HCT116 (cell line): ENCODE results near the gene MT2A. TPM values are rescaled to one million over a fixed set of nuclear protein-coding genes. Genes with fewer than 3 reads are reported as not detected.

Experiments
- ATAC-seq: fragments of 200-7000 bp; cut with Tn5 transposase; 2 replicates; pipeline ENCODE4 v1.9.1; 2020; ENCODE audit warnings: mild to moderate bottlenecking, moderate library complexity
- BruUV-seq: library from RNA; stranded (reverse); fragments of 400-500 nt; replicated peaks from 2 replicates; lab custom pipeline; 2021; lab: Mats Ljungman, UMichigan
- CTCF ChIA-PET: fragments of 300-600 bp; sonication (Branson Sonifier 250); formaldehyde crosslinking; loops from one replicate; lab custom pipeline; 2021; ENCODE audit warnings: antibody characterized with exemption; lab: Charles Lee
- POLR2A ChIA-PET: fragments of 300-600, 350-600 bp; sonication (Branson Sonifier 250); formaldehyde crosslinking; loops from one replicate; lab custom pipeline; 2021; ENCODE audit warnings: antibody characterized with exemption; lab: Charles Lee
- RAD21 ChIA-PET, 2 experiments: fragments of 300-600 bp; sonication (Branson Sonifier 250); formaldehyde crosslinking; loops; one replicate each; lab custom pipeline; 2023; ENCODE audit warnings: low total read pairs in 2 of 2; ENCODE audit not compliant: uncharacterized antibody in 2 of 2, unreplicated experiment in 2 of 2, low non-redundant PET in 1 of 2; lab: Charles Lee
- DNase-seq: peaks from one replicate; pipeline ENCODE4 v3.0.0-alpha.2; 2010; ENCODE audit warnings: low read depth, low spot score
- H2AFZ ChIP-seq: fragments of 200-600 bp; shearing (Covaris generic), sonication (generic); 2 replicates; pipeline ENCODE4 v1.6.1; 2017; ENCODE audit warnings: low read depth, mixed run types, mixed read lengths, antibody characterized with exemption, low read length; ENCODE audit not compliant: poor library complexity, severe bottlenecking
- H3K27ac ChIP-seq: 2 replicates; pipeline ENCODE4 v1.5.1; 2012; ENCODE audit warnings: low read depth, low read length
- H3K27me3 ChIP-seq: fragments of 200-600 bp; sonication (generic); 2 replicates; pipeline ENCODE4 v1.6.1; 2016; ENCODE audit warnings: mixed run types, low read length, mixed read lengths; ENCODE audit not compliant: insufficient read depth
- H3K36me3 ChIP-seq, 2 experiments: fragments of 200-500 bp in 1 of 2; fragments of 200-600 bp in 1 of 2; sonication (Bioruptor generic) in 1 of 2; sonication (generic) in 1 of 2; 2 replicates each; pipeline versions ENCODE4 v1.5.1 to v1.6.1; 2014 to 2016; ENCODE audit warnings: low read length in 2 of 2, inconsistent platforms in 1 of 2, mixed read lengths in 1 of 2, mixed run types in 1 of 2; ENCODE audit not compliant: insufficient read depth in 2 of 2, control insufficient read depth in 1 of 2
- H3K4me1 ChIP-seq, 2 experiments: fragments of 200-600 bp in 1 of 2; sonication (generic) in 1 of 2; 2 replicates each; pipeline versions ENCODE4 v1.5.1 to v1.6.1; 2012 to 2017; ENCODE audit warnings: low read length in 2 of 2, inconsistent platforms in 1 of 2, mild to moderate bottlenecking in 1 of 2, mixed read lengths in 1 of 2, mixed run types in 1 of 2, moderate library complexity in 1 of 2; ENCODE audit not compliant: insufficient read depth in 2 of 2, control insufficient read depth in 1 of 2
- H3K4me2 ChIP-seq: fragments of 200-600 bp; sonication (generic); 2 replicates; pipeline ENCODE4 v1.6.1; 2017; ENCODE audit warnings: mixed run types, low read length, mixed read lengths
- H3K4me3 ChIP-seq, 2 experiments: fragments of 200-600 bp in 1 of 2; sonication (generic) in 1 of 2; replicated peaks in 1 of 2; 2 replicates each; pipeline ENCODE4 v1.5.1; 2011 to 2016; ENCODE audit warnings: low read length in 2 of 2, control low read depth in 1 of 2, low read depth in 1 of 2, mild to moderate bottlenecking in 1 of 2, mixed read lengths in 1 of 2, mixed run types in 1 of 2
- H3K79me2 ChIP-seq: fragments of 200-600 bp; sonication (generic); 2 replicates; pipeline ENCODE4 v1.6.1; 2017; ENCODE audit warnings: mild to moderate bottlenecking, mixed run types, low read length, moderate library complexity, mixed read lengths; ENCODE audit not compliant: insufficient read depth
- H3K9ac ChIP-seq: fragments of 200-600 bp; sonication (generic); 2 replicates; pipeline ENCODE4 v1.6.1; 2016; ENCODE audit warnings: low read length, mixed read lengths
- H3K9me2 ChIP-seq: fragments of 200-600 bp; sonication (generic), shearing (Covaris generic); 2 replicates; pipeline ENCODE4 v1.6.1; 2017; ENCODE audit warnings: mixed run types, mild to moderate bottlenecking, moderate library complexity; ENCODE audit not compliant: insufficient read depth
- H3K9me3 ChIP-seq, 2 experiments: fragments of 200-500 bp in 1 of 2; fragments of 200-600 bp in 1 of 2; sonication (Bioruptor generic) in 1 of 2; sonication (generic) in 1 of 2; 2 replicates each; pipeline ENCODE4 v1.6.1; 2014 to 2017; ENCODE audit warnings: low read length in 2 of 2, mixed read lengths in 2 of 2, inconsistent platforms in 1 of 2, low read depth in 1 of 2, mild to moderate bottlenecking in 1 of 2, mixed run types in 1 of 2, moderate library complexity in 1 of 2; ENCODE audit not compliant: control insufficient read depth in 1 of 2, insufficient read depth in 1 of 2
- H4K20me1 ChIP-seq: fragments of 200-600 bp; sonication (generic), shearing (Covaris generic); 2 replicates; pipeline ENCODE4 v1.6.1; 2017; ENCODE audit warnings: mixed run types, mild to moderate bottlenecking, moderate library complexity; ENCODE audit not compliant: insufficient read depth
- CBX3 ChIP-seq: IDR thresholded peaks from 2 replicates; pipeline ENCODE4 v1.6.1; 2012; ENCODE audit warnings: low read depth
- CEBPB ChIP-seq: IDR thresholded peaks from 2 replicates; pipeline ENCODE4 v1.6.1; 2012; ENCODE audit warnings: low read depth
- EGR1 ChIP-seq: IDR thresholded peaks from 2 replicates; pipeline ENCODE4 v1.6.1; 2012; ENCODE audit warnings: low read depth
- ELF1 ChIP-seq: IDR thresholded peaks from 2 replicates; pipeline ENCODE4 v1.6.1; 2012; ENCODE audit warnings: low read depth, borderline replicate concordance
- EZH2 ChIP-seq: fragments of 200-600 bp; sonication (generic); IDR thresholded peaks from 2 replicates; pipeline ENCODE4 v1.6.1; 2017; ENCODE audit warnings: antibody characterized with exemption, mixed run types
- EZH2phosphoT487 ChIP-seq: fragments of 200-600 bp; IDR thresholded peaks from 2 replicates; pipeline ENCODE4 v1.6.1; 2018; ENCODE audit warnings: antibody characterized with exemption, borderline replicate concordance
- FOSL1 ChIP-seq: IDR thresholded peaks from 2 replicates; pipeline ENCODE4 v1.6.1; 2012; ENCODE audit warnings: low read depth
- JUND ChIP-seq: IDR thresholded peaks from 2 replicates; pipeline ENCODE4 v1.6.1; 2012
- POLR2AphosphoS5 ChIP-seq: IDR thresholded peaks from 2 replicates; pipeline ENCODE4 v1.6.1; 2011; ENCODE audit warnings: mild to moderate bottlenecking, low read depth, low read length, moderate library complexity
- RAD21 ChIP-seq: IDR thresholded peaks from 2 replicates; pipeline ENCODE4 v1.6.1; 2012; ENCODE audit warnings: low read depth, mild to moderate bottlenecking
- SIN3A ChIP-seq: IDR thresholded peaks from 2 replicates; pipeline ENCODE4 v1.6.1; 2012; ENCODE audit warnings: low read depth
- SRF ChIP-seq: IDR thresholded peaks from 2 replicates; pipeline ENCODE4 v1.6.1; 2012; ENCODE audit warnings: low read depth
- TCF7L2 ChIP-seq: IDR thresholded peaks from 2 replicates; pipeline ENCODE4 v1.7.0; 2011; ENCODE audit warnings: borderline replicate concordance, inconsistent platforms; ENCODE audit not compliant: insufficient read depth, insufficient read length; ENCODE audit errors: extremely low read depth
- YY1 ChIP-seq: IDR thresholded peaks from 2 replicates; pipeline ENCODE4 v1.6.1; 2011; ENCODE audit warnings: low read length, low read depth, moderate library complexity, mild to moderate bottlenecking; ENCODE audit not compliant: insufficient replicate concordance; ENCODE audit errors: extremely low read depth
- ZNF274 ChIP-seq: fragments of 200-500 bp; sonication (Bioruptor generic); IDR thresholded peaks from 2 replicates; pipeline ENCODE4 v1.6.1; 2014; ENCODE audit warnings: mild to moderate bottlenecking, low read depth, low read length, inconsistent platforms
- intact Hi-C: fragments of 100-400 bp; cut with micrococcal nuclease; formaldehyde crosslinking; loops from 2 replicates; pipeline ENCODE4 v1.10.0; 2022
- total RNA-seq: library from RNA; stranded (reverse); gene quantifications from one replicate; pipeline ENCODE4 v1.2.1, GENCODE V29; 2021; ENCODE audit not compliant: unreplicated experiment
- TF ChIP-seq, protein P1 (sequence below), 3 experiments: fragments of 200-600 bp in 1 of 3; sonication (generic) in 1 of 3; IDR thresholded peaks in 2 of 3; conservative IDR thresholded peaks in 1 of 3; 2 replicates each; pipeline ENCODE4 v1.5.1; 2012 to 2017; ENCODE audit warnings: low read depth in 2 of 3, low read length in 2 of 3, antibody characterized with exemption in 1 of 3, borderline replicate concordance in 1 of 3, control low read depth in 1 of 3, mild to moderate bottlenecking in 1 of 3, mixed read lengths in 1 of 3, mixed run types in 1 of 3, moderate library complexity in 1 of 3; ENCODE audit not compliant: insufficient read depth in 1 of 3
- TF ChIP-seq, protein P2 (sequence below): IDR thresholded peaks from 2 replicates; pipeline ENCODE4 v1.6.1; 2012
- TF ChIP-seq, protein P3 (sequence below): IDR thresholded peaks from 2 replicates; pipeline ENCODE4 v1.6.1; 2012

MT2A gene
- total RNA-seq, 1 experiment from 2014 or later: 710 TPM

DNA sequence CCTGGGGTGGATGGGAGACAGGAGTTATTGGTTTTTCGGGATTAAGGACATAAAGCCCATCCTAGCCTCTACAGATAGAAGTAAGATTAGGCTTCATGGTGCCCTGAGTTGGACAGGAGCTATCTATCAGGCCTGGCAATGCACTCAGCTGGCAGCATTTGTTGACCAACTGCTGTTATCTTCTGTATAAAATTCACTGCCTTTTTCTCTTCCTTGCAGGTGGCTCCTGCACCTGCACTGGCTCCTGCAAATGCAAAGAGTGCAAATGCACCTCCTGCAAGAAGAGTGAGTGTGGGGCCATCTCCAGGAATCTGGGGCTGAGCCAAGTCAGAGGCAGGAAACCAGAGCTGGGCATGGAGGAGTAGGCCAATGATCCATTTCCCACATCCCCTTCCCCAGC, 30.7 kb downstream of the MT2A start:
- ChIA-PET CTCF (no interaction called here), RAD21 (no interaction called here), POLR2A (no interaction called here)
- intact Hi-C loops: no loop called here
- Histone ChIP-seq H3K36me3 (no peaks in the 10 kb centered on the region), H3K9ac (no peak overlapping the region), H3K4me1 (peaks cover 9 to 19% of the 10 kb centered on the region in 2 experiments), H3K4me3 (no peak overlapping the region), H3K9me3 (no peaks in the 10 kb centered on the region), H3K79me2 (no peaks in the 10 kb centered on the region), H3K4me2 (no peak overlapping the region), H4K20me1 (no peaks in the 10 kb centered on the region), H3K27me3 (no peaks in the 10 kb centered on the region), H3K27ac (no peak overlapping the region), H2AFZ (no peak overlapping the region), H3K9me2 (no peaks in the 10 kb centered on the region)
- no peak for DNase-seq
- TF ChIP-seq, protein P1, sequence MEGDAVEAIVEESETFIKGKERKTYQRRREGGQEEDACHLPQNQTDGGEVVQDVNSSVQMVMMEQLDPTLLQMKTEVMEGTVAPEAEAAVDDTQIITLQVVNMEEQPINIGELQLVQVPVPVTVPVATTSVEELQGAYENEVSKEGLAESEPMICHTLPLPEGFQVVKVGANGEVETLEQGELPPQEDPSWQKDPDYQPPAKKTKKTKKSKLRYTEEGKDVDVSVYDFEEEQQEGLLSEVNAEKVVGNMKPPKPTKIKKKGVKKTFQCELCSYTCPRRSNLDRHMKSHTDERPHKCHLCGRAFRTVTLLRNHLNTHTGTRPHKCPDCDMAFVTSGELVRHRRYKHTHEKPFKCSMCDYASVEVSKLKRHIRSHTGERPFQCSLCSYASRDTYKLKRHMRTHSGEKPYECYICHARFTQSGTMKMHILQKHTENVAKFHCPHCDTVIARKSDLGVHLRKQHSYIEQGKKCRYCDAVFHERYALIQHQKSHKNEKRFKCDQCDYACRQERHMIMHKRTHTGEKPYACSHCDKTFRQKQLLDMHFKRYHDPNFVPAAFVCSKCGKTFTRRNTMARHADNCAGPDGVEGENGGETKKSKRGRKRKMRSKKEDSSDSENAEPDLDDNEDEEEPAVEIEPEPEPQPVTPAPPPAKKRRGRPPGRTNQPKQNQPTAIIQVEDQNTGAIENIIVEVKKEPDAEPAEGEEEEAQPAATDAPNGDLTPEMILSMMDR (IDR thresholded peaks at IDR 0.05 in 2 of 3, conservative IDR thresholded peaks at IDR 0.05 in 1 of 3; ENCODE audit: borderline replicate concordance in 1 of 3, insufficient read depth in 1 of 3, low read depth in 2 of 3, low read length in 2 of 3): no peak
- TF ChIP-seq, protein P2, sequence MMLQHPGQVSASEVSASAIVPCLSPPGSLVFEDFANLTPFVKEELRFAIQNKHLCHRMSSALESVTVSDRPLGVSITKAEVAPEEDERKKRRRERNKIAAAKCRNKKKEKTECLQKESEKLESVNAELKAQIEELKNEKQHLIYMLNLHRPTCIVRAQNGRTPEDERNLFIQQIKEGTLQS: no peak
- TF ChIP-seq, protein P3, sequence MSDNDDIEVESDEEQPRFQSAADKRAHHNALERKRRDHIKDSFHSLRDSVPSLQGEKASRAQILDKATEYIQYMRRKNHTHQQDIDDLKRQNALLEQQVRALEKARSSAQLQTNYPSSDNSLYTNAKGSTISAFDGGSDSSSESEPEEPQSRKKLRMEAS: no peak
- TF ChIP-seq EZH2 (no peak), ELF1 (no peak), FOSL1 (no peak), ZNF274 (no peak)
- no peak for ATAC-seq
- BruUV-seq: no TSS peak

DNA sequence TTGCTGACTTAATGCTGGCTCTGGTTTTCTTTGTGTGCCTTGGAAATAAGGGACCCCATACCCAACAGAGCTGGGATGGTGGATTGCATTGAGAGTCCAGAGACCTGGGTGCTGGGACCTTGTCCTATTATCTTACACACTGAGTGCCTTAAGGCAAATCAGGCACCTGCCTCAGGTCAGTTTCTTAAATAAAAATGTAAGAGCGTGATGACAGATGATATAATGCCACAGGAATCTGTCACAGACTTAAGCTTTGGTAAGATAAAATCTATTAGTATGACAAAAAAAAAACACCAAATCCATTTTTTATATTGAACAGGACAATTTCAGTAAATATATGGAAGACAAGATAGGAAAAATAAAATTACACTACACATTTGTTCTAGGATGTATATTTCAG, 31.7 kb downstream of the MT2A start:
- Histone ChIP-seq H3K4me2 (no peak overlapping the region), H3K4me1 (peaks cover 11 to 24% of the 10 kb centered on the region in 2 experiments), H4K20me1 (no peaks in the 10 kb centered on the region), H3K9me3 (no peaks in the 10 kb centered on the region), H3K36me3 (no peaks in the 10 kb centered on the region), H3K9ac (no peak overlapping the region), H3K27ac (no peak overlapping the region), H3K79me2 (no peaks in the 10 kb centered on the region), H3K4me3 (no peak overlapping the region), H3K9me2 (no peaks in the 10 kb centered on the region), H3K27me3 (no peaks in the 10 kb centered on the region), H2AFZ (no peak overlapping the region)
- ChIA-PET CTCF (no interaction called here), RAD21 (no interaction called here), POLR2A (interaction anchor here (0.8 to 0.9 kb wide), 2 partner anchors 13 to 15 kb away, joined by 3 read pairs; partner anchors contain the start of gene MT1E)
- DNase-seq: no peak
- no peak for ATAC-seq
- no TSS peak for BruUV-seq
- intact Hi-C loops: no loop called here
- TF ChIP-seq CEBPB (no peak), YY1 (no peak), RAD21 (no peak), CBX3 (no peak), SRF (no peak), ELF1 (no peak), JUND (no peak), EZH2phosphoT487 (no peak), TCF7L2 (no peak), POLR2AphosphoS5 (no peak), SIN3A (no peak), EGR1 (no peak)
- TF ChIP-seq, protein P3: no peak
